A549 treated with AZD9567 at 1 μM for 4 hours (cell line): ENCODE measurements around the gene UBQLN4. TPM values are rescaled to one million over a fixed set of nuclear protein-coding genes. Genes with fewer than 3 reads are reported as not detected.

Experiments
- total RNA-seq: library from RNA; stranded (reverse); fragments of 200-300 nt; extraction: Qiagen RNA extraction; gene quantifications from 5 replicates; pipeline ENCODE4 v1.2.3, GENCODE V29; 2022; ENCODE audit not compliant: insufficient read depth

The UBQLN4 gene
- 36.3 to 42.3 TPM (median 39.8 TPM) in 5 replicates for total RNA-seq

GRCh38 chr1:156053768-156054499 is at the start of gene UBQLN4:
TSS of gene UBQLN4 (minus strand) at chr1:156053798. CDS start at chr1:156053701, 97 bp downstream.

GRCh38 chr1:156082309-156083091 is 28.9 kb upstream of the UBQLN4 start, which contains the start of gene MEX3A:
TSS of gene MEX3A (minus strand) at chr1:156082465. CDS start at chr1:156081998, 467 bp downstream.

GRCh38 chr1:156060937-156061636 is 7.5 kb upstream of the UBQLN4 start, which contains the start of gene RAB25:
TSS of gene RAB25 (plus strand) at chr1:156061160. CDS start at chr1:156061401, 241 bp downstream.

DNA sequence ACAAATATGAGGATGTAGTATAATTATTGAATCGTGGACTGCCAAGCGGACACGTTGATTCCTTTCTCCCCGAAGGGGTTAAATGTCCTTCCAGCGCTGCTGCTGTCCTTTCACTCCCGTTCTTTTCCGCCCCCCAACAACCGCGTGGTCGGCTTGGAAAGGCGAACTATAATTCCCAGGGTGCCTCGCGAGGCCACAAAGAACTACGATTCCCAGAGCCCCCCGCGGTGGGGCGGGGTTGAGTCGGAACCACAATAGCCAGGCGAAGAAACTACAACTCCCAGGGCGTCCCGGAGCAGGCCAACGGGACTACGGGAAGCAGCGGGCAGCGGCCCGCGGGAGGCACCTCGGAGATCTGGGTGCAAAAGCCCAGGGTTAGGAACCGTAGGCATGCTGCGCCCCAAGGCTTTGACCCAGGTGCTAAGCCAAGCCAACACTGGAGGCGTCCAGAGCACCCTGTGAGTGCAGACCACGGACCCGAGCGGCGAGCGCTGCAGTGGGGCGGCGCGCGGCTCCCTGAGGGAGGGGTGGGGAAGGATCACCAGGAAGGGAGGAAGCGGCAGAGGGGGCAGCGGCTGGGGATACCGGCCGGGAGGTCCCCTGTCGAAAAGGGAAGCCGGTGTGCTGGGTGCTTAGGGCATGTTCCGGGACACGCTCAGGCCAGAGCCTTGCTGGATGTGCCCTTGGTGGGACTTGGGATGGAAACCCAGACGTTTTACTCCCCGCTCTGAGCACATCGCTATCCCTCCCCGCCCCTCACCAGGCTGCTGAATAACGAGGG is 1.1 kb upstream of the UBQLN4 start, which contains the start of gene LAMTOR2:
Gene LAMTOR2 (plus strand): TSS at position 283 of the 781 bp plus-strand sequence. CDS start 108 bp downstream, at position 391.

DNA sequence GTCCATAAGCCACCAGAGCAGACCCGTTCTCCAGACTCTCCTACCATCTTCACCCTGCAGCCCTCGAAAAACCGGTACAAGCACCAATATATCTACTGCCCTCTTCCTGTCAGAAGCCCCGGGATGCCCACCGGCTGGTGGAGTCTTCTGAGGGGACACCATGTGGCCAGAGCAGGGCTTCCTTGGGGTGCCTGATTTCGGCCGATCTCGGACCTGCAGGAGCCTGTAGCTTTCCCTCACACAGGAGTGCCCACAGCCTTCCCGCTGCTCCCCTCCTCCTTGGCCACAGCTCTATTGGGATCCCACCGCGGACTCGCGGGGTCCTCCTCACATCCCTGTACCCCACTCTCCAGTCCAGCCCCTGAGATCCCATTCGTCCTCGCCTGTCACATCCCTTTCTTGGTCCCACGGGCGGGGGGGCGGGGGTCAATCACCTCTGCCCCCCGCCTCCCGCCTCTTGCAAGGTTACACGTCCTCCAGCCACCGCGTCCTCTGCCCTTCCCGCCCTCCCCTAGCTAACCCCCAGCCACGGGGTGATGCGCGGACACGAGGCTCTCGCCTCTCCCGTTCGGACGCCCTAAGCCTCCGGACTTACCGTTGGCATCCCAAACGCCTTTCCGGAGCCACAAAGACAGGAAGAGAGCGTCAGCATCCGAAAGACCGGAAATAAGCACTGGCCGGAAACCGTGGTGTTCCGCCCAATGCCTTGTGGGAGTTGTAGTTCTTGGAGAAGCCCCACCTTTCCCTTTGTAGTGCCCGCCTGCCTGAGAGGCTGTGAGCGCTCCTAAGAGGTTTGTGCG is 33.1 kb downstream of the UBQLN4 start, which contains the start of gene SSR2:
Gene SSR2 (minus strand): TSS at position 659 of the 800 bp plus-strand sequence. CDS start 784 bp downstream, outside the sequence.

Other genes starting within 250 kb of the UBQLN4 start
- 11.3 to 16.5 TPM (median 15.0 TPM) in 5 replicates for gene GON4L, start 196.6 kb downstream of the UBQLN4 start, total RNA-seq
- gene SYT11, start 194.2 kb downstream of the UBQLN4 start, total RNA-seq, result 1.1 to 1.3 TPM (median 1.2 TPM) in 5 replicates
- gene RIT1, start 142.4 kb downstream of the UBQLN4 start, total RNA-seq, result 11.4 to 22.1 TPM (median 20.9 TPM) in 5 replicates
- gene KHDC4, start 119.4 kb downstream of the UBQLN4 start, total RNA-seq, result 16.5 to 26.8 TPM (median 24.4 TPM) in 5 replicates
- not detected in 5 replicates for gene RXFP4, start 112.2 kb downstream of the UBQLN4 start, total RNA-seq
- gene ARHGEF2, start 75.3 kb downstream of the UBQLN4 start, total RNA-seq, result 28.7 to 34.5 TPM (median 32.0 TPM) in 5 replicates
- gene SSR2, start 32.8 kb downstream of the UBQLN4 start, total RNA-seq, result 256 to 265 TPM (median 262 TPM) in 5 replicates
- gene LAMTOR2, start 984 bp upstream of the UBQLN4 start, total RNA-seq, result 129 to 164 TPM (median 158 TPM) in 5 replicates
- gene RAB25, start 7.4 kb upstream of the UBQLN4 start, total RNA-seq, result not detected in 5 replicates
- 0.82 to 2.4 TPM (median 1.4 TPM) in 5 replicates for gene MEX3A, start 28.7 kb upstream of the UBQLN4 start, total RNA-seq
- gene LMNA, start 60.9 kb upstream of the UBQLN4 start, total RNA-seq, result 534 to 757 TPM (median 712 TPM) in 5 replicates
- 0.31 to 0.50 TPM (median 0.38 TPM) in 4 of 5 replicates, not detected in the other for gene SEMA4A, start 99.8 kb upstream of the UBQLN4 start, total RNA-seq
- gene SLC25A44, start 140.3 kb upstream of the UBQLN4 start, total RNA-seq, result 27.3 to 32.4 TPM (median 30.7 TPM) in 5 replicates
- gene PMF1, start 159.2 kb upstream of the UBQLN4 start, total RNA-seq, result 44.2 to 63.0 TPM (median 61.4 TPM) in 5 replicates
- gene BGLAP, start 188.4 kb upstream of the UBQLN4 start, total RNA-seq, result 0.26 to 0.41 TPM (median 0.29 TPM) in 4 of 5 replicates, not detected in the other
- gene PAQR6, start 194.3 kb upstream of the UBQLN4 start, total RNA-seq, result 1.5 to 6.6 TPM (median 5.3 TPM) in 5 replicates
- 35.1 to 49.4 TPM (median 47.9 TPM) in 5 replicates for gene SMG5, start 229.0 kb upstream of the UBQLN4 start, total RNA-seq
- 7.0 to 9.1 TPM (median 8.2 TPM) in 5 replicates for gene TMEM79, start 230.5 kb upstream of the UBQLN4 start, total RNA-seq
- gene GLMP, start 241.9 kb upstream of the UBQLN4 start, total RNA-seq, result 40.7 to 44.9 TPM (median 42.6 TPM) in 5 replicates
- gene VHLL, start 245.5 kb upstream of the UBQLN4 start, total RNA-seq, result not detected in 5 replicates